Natural killer cell (primary cell): Measurements from ENCODE around the gene HNRNPUL1. TPM values are rescaled to one million over a fixed set of nuclear protein-coding genes. Genes with fewer than 3 reads are reported as not detected.

Experiments used
- ATAC-seq, 3 donors: fragments of 150-1000 bp in 2 of 3; fragments of 200-7000 bp in 1 of 3; cut with Tn5 transposase; 1 replicate in 1 of 3; 2 replicates in 2 of 3; pipeline ENCODE4 v1.10.0; 2021; ENCODE audit warnings: mild to moderate bottlenecking in 2 of 3, moderate library complexity in 2 of 3
- DNase-seq, 2 donors: peaks; one replicate each; pipeline versions ENCODE4 v3.0.0 to v3.0.0-alpha.2; 2013 to 2021; ENCODE audit warnings: mixed read lengths in 1 of 2
- H3K27ac ChIP-seq: one replicate; pipeline ENCODE4 v1.5.1; 2013; ENCODE audit warnings: mild to moderate bottlenecking, low read length
- H3K27me3 ChIP-seq: one replicate; pipeline ENCODE4 v1.6.1; 2013; ENCODE audit warnings: low read length; ENCODE audit not compliant: control insufficient read depth, insufficient read depth
- H3K36me3 ChIP-seq: one replicate; pipeline ENCODE4 v1.6.1; 2013; ENCODE audit warnings: low read length; ENCODE audit not compliant: control insufficient read depth, insufficient read depth
- H3K4me1 ChIP-seq: one replicate; pipeline ENCODE4 v1.6.1; 2013; ENCODE audit warnings: low read length; ENCODE audit not compliant: control insufficient read depth, insufficient read depth
- H3K4me3 ChIP-seq: one replicate; pipeline ENCODE4 v1.5.1; 2013; ENCODE audit warnings: low read length
- H3K9me3 ChIP-seq: one replicate; pipeline ENCODE4 v1.6.1; 2013; ENCODE audit warnings: low read length; ENCODE audit not compliant: control insufficient read depth, insufficient read depth
- H3K27ac Mint-ChIP-seq, 2 donors: one replicate each; pipeline ENCODE4 v1.8.0; 2022; ENCODE audit warnings: mild to moderate bottlenecking in 2 of 2, mixed read lengths in 2 of 2, moderate library complexity in 1 of 2
- H3K27me3 Mint-ChIP-seq, 2 donors: one replicate each; pipeline ENCODE4 v1.8.0; 2022; ENCODE audit warnings: low read depth in 2 of 2, mixed read lengths in 2 of 2
- H3K36me3 Mint-ChIP-seq: one replicate; pipeline ENCODE4 v1.8.0; 2022; ENCODE audit warnings: mixed read lengths
- H3K4me1 Mint-ChIP-seq, 2 donors: one replicate each; pipeline ENCODE4 v1.8.0; 2022; ENCODE audit warnings: mixed read lengths in 2 of 2
- H3K4me3 Mint-ChIP-seq: one replicate; pipeline ENCODE4 v1.8.0; 2022; ENCODE audit warnings: mild to moderate bottlenecking, moderate library complexity, mixed read lengths
- H3K9me3 Mint-ChIP-seq, 2 donors: one replicate each; pipeline ENCODE4 v1.8.0; 2022; ENCODE audit warnings: mixed read lengths in 2 of 2
- CTCF ChIP-seq: fragments of 200-600 bp; IDR thresholded peaks from one replicate; pipeline ENCODE4 v1.8.0; 2022; ENCODE audit warnings: antibody characterized with exemption
- WGBS: methylation state at CpG from one replicate; pipeline ENCODE4 v1.1.7; 2013; ENCODE audit warnings: missing lambda C conversion rate; ENCODE audit not compliant: insufficient coverage; 5-methylcytosine and 5-hydroxymethylcytosine counted together
- intact Hi-C: fragments of 100-400 bp; cut with micrococcal nuclease; formaldehyde crosslinking; loops from one replicate; pipeline ENCODE4 v1.14.2; 2022
- total RNA-seq, 4 donors: library from RNA; stranded (reverse); fragments of 120-200 nt in 1 of 4; gene quantifications; one replicate each; pipeline versions ENCODE4 v1.2.3 to v1.2.4, GENCODE V29; 2013 to 2022

Gene HNRNPUL1
- total RNA-seq, 3 donors from 2014 or later (not counting 1 experiment from before 2014, with no cell fraction given), result 279 to 360 (median 315) TPM

GRCh38 chr19:41299755-41300089 lies 35.5 kb downstream of the HNRNPUL1 start:
- Mint-ChIP-seq H3K27ac (peak overlapping the region; percentile 91 to 94), H3K36me3 (peaks cover 15% of the 10 kb centered on the region), H3K27me3 (no peaks in the 10 kb centered on the region), H3K4me3 (peak overlapping the region; percentile 55), H3K9me3 (no peaks in the 10 kb centered on the region), H3K4me1 (peaks cover 88 to 91% of the 10 kb centered on the region in 2 donors)
- Histone ChIP-seq H3K9me3 (no peaks in the 10 kb centered on the region), H3K27ac (peak overlapping the region; percentile 87), H3K27me3 (no peaks in the 10 kb centered on the region), H3K4me3 (no peak overlapping the region), H3K36me3 (peaks cover 77% of the 10 kb centered on the region), H3K4me1 (peaks cover 84% of the 10 kb centered on the region)
- intact Hi-C loops, result loop anchor here (10.0 kb wide), 1 partner anchor 475 kb away; no protein-coding TSS in a partner anchor
- ATAC-seq (no peak), DNase-seq (peak; percentile 27 to 84)
- WGBS, result 31% methylated on average over 4 of the region's 4 CpGs
- TF ChIP-seq CTCF, result no peak

- peaks cover 92% of the 10 kb centered on the region for H3K4me1 ChIP-seq
- Mint-ChIP-seq H3K4me3 (peak overlapping the region; percentile 55), H3K27ac (peak overlapping the region; percentile 91 to 94), H3K36me3 (peaks cover 7% of the 10 kb centered on the region), H3K9me3 (no peaks in the 10 kb centered on the region), H3K4me1 (peaks cover 94 to 96% of the 10 kb centered on the region in 2 donors), H3K27me3 (no peaks in the 10 kb centered on the region)
- peak overlapping the region; percentile 87 for H3K27ac ChIP-seq
- H3K9me3 ChIP-seq, result no peaks in the 10 kb centered on the region
- intact Hi-C loops, result loop anchor here (10.0 kb wide), 1 partner anchor 476 kb away; no protein-coding TSS in a partner anchor
- no peak for TF ChIP-seq CTCF
- DNase-seq, result no peak
- ATAC-seq, result no peak
- peaks cover 77% of the 10 kb centered on the region for H3K36me3 ChIP-seq
- H3K27me3 ChIP-seq, result no peaks in the 10 kb centered on the region
- WGBS, result 72% methylated on average over 4 of the region's 6 CpGs
- H3K4me3 ChIP-seq, result no peak overlapping the region
Measured at GRCh38 chr19:41300555-41300954, 36.4 kb downstream of the HNRNPUL1 start.

- H3K27me3 ChIP-seq, result no peaks in the 10 kb centered on the region
- peak overlapping the region; percentile 23 for H3K4me3 ChIP-seq
- H3K27ac ChIP-seq, result peak overlapping the region; percentile 97
- peak; percentile 85 to 86 for DNase-seq
- no peaks in the 10 kb centered on the region for H3K9me3 ChIP-seq
- peak overlapping the region; percentile 86 for H3K4me3 Mint-ChIP-seq
- intact Hi-C loops, result loop anchor here (1.0 to 10.0 kb wide), 3 partner anchors 39 to 478 kb away; no protein-coding TSS in a partner anchor
- H3K36me3 Mint-ChIP-seq, result peaks cover 5% of the 10 kb centered on the region
- H3K4me1 Mint-ChIP-seq, result peaks cover 87 to 92% of the 10 kb centered on the region in 2 donors
- peak overlapping the region; percentile 91 to 94 for H3K27ac Mint-ChIP-seq
- TF ChIP-seq CTCF, result no peak
- H3K27me3 Mint-ChIP-seq, result no peaks in the 10 kb centered on the region
- no peaks in the 10 kb centered on the region for H3K9me3 Mint-ChIP-seq
- 28% methylated on average over 21 of the region's 21 CpGs for WGBS
- peaks cover 95% of the 10 kb centered on the region for H3K4me1 ChIP-seq
- peaks cover 67% of the 10 kb centered on the region for H3K36me3 ChIP-seq
- peak; percentile 59 to 81 (median 79) for ATAC-seq
Measured at GRCh38 chr19:41302624-41303351, 38.6 kb downstream of the HNRNPUL1 start.
